Loucy (cell line): ENCODE results near the gene PATE4.

Source experiments
- H2AFZ ChIP-seq: fragments of 200-600 bp; sonication (generic); 2 replicates; pipeline ENCODE4 v1.6.0; 2016; ENCODE audit warnings: antibody characterized with exemption, mild to moderate bottlenecking, low read length, moderate library complexity
- H3F3A ChIP-seq: fragments of 200-600 bp; 2 replicates; pipeline ENCODE4 v1.6.0; 2016; ENCODE audit warnings: antibody characterized with exemption, low read depth, mild to moderate bottlenecking
- H3K27me3 ChIP-seq: fragments of 200-600 bp; sonication (generic); 2 replicates; pipeline ENCODE4 v1.6.1; 2014; ENCODE audit warnings: low read length, mild to moderate bottlenecking; ENCODE audit not compliant: insufficient read depth, poor library complexity, severe bottlenecking
- H3K36me3 ChIP-seq: fragments of 200-600 bp; sonication (generic); 2 replicates; pipeline ENCODE4 v1.6.1; 2016; ENCODE audit warnings: low read length; ENCODE audit not compliant: insufficient read depth
- H3K4me1 ChIP-seq: fragments of 200-600 bp; sonication (generic); 2 replicates; pipeline ENCODE4 v1.5.1; 2014; ENCODE audit warnings: low read length, mild to moderate bottlenecking; ENCODE audit not compliant: insufficient read depth, poor library complexity, severe bottlenecking
- H3K4me2 ChIP-seq: fragments of 200-600 bp; sonication (generic); 2 replicates; pipeline ENCODE4 v1.6.0; 2014; ENCODE audit warnings: antibody characterized with exemption, low read length, low read depth, mild to moderate bottlenecking; ENCODE audit not compliant: poor library complexity, severe bottlenecking
- H3K4me3 ChIP-seq: fragments of 200-600 bp; sonication (generic); 2 replicates; pipeline ENCODE4 v1.5.1; 2014; ENCODE audit warnings: low read length, mild to moderate bottlenecking, mixed read lengths; ENCODE audit not compliant: poor library complexity, severe bottlenecking
- H3K79me2 ChIP-seq: fragments of 200-600 bp; sonication (generic); 2 replicates; pipeline ENCODE4 v1.6.1; 2014; ENCODE audit warnings: low read length; ENCODE audit not compliant: insufficient read depth
- H3K9ac ChIP-seq: fragments of 200-600 bp; sonication (generic); 2 replicates; pipeline ENCODE4 v1.6.0; 2014; ENCODE audit warnings: mild to moderate bottlenecking, low read depth, low read length, moderate library complexity; ENCODE audit not compliant: poor library complexity, severe bottlenecking
- H3K9me2 ChIP-seq: fragments of 200-600 bp; sonication (generic); replicated peaks from 2 replicates; pipeline ENCODE4 v1.6.1; 2016; ENCODE audit warnings: low read depth, low read length, mixed read lengths
- H3K9me3 ChIP-seq: fragments of 200-600 bp; sonication (generic); 2 replicates; pipeline ENCODE4 v1.6.1; 2014; ENCODE audit warnings: mild to moderate bottlenecking, antibody characterized with exemption, low read length, low read depth; ENCODE audit not compliant: insufficient read depth
- H4K20me1 ChIP-seq: fragments of 200-600 bp; sonication (generic); 2 replicates; pipeline ENCODE4 v1.6.0; 2014; ENCODE audit warnings: antibody characterized with exemption, low read length, mild to moderate bottlenecking; ENCODE audit not compliant: insufficient read depth, poor library complexity, severe bottlenecking
- CTCF ChIP-seq: fragments of 200-600 bp; sonication (generic); conservative IDR thresholded peaks from 2 replicates; pipeline ENCODE4 v1.5.1; 2014; ENCODE audit warnings: mild to moderate bottlenecking, antibody characterized with exemption, low read length
- EZH2phosphoT487 ChIP-seq: fragments of 200-600 bp; IDR thresholded peaks from 2 replicates; pipeline ENCODE4 v1.6.1; 2018; ENCODE audit warnings: antibody characterized with exemption, mild to moderate bottlenecking, moderate library complexity, borderline replicate concordance

PATE4 gene

DNA sequence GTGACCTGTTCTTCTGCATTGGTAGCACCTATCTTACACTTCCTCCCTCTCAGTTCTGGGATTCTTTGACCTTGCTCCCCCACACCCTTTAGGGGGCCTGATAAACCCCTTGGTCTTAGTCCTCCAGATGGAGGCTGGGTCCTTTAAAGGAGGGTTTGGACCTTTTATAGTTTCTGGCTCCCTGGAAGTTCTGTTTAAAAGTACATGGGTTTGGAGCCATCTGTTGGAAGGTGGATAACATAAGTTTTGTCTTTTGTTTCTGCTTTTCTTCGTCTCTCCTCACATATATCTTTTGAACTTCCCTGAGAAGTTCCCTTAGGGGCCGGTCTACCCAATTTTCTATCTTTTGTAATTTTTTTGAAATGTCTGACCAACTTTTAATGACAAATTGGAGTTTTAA is 36.4 kb downstream of the PATE4 start:
- H3K79me2 ChIP-seq: no peaks in the 10 kb centered on the region
- H2AFZ ChIP-seq: no peak overlapping the region
- H3K36me3 ChIP-seq: no peaks in the 10 kb centered on the region
- H3K4me3 ChIP-seq: no peak overlapping the region
- no peak overlapping the region for H3K4me2 ChIP-seq
- no peaks in the 10 kb centered on the region for H4K20me1 ChIP-seq
- H3K27me3 ChIP-seq: no peaks in the 10 kb centered on the region
- no peaks in the 10 kb centered on the region for H3K4me1 ChIP-seq
- H3K9me2 ChIP-seq: no peaks in the 10 kb centered on the region
- no peaks in the 10 kb centered on the region for H3K9me3 ChIP-seq
- H3F3A ChIP-seq: no peaks in the 10 kb centered on the region
- H3K9ac ChIP-seq: no peak overlapping the region
- TF ChIP-seq CTCF (0 out of 2 replicates have a peak, but pooled peaks have one; percentile 20), EZH2phosphoT487 (no peak)

DNA sequence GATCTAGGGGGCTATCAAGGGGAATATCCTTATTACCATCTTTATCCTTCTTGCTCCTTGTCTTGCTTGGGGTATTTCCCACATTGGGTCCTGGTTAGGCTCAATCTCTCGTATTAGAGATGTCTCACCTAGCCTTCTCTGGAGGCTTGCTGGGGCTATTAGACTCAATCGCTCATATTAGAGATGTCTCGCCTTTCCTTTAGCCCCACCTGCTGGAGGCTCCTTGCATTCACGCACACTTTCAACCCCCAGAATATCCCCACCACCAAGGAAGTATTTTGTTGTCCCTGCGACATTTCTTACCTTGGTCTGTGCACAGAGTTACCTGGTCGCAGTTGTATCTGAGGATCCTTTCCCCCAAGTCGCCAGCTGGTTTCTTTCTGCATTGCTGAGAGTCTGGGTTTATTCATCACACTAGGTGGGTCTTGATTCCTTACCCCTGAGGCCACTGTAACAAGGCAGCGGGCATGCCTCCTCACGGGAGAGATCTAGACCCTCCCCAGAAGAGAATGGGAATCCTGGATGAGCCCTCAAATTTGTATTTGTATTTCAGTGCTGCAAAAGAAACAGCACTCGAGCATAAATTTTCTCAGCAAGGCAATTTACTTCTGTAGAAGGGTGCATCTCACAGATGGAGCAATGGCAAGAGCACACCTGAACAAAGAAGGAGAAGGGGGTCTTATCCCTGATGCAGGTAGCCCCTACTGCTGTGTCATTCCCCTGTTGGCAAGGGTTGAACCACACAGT is 38.4 kb downstream of the PATE4 start:
- Histone ChIP-seq H3K79me2 (no peaks in the 10 kb centered on the region), H3K9me3 (no peaks in the 10 kb centered on the region), H3K4me2 (no peak overlapping the region), H3K9me2 (no peaks in the 10 kb centered on the region), H3K4me1 (no peaks in the 10 kb centered on the region), H2AFZ (no peak overlapping the region), H4K20me1 (no peaks in the 10 kb centered on the region), H3K9ac (no peak overlapping the region), H3F3A (no peaks in the 10 kb centered on the region), H3K27me3 (no peaks in the 10 kb centered on the region), H3K36me3 (no peaks in the 10 kb centered on the region), H3K4me3 (no peak overlapping the region)
- no peak for TF ChIP-seq EZH2phosphoT487
- peak; percentile 82 for TF ChIP-seq CTCF

GRCh38 chr11:125872138-125872491 is 39.0 kb downstream of the PATE4 start:
- Histone ChIP-seq H3K9me3 (no peaks in the 10 kb centered on the region), H3K79me2 (no peaks in the 10 kb centered on the region), H3K4me3 (no peak overlapping the region), H3K27me3 (no peaks in the 10 kb centered on the region), H3K4me1 (no peaks in the 10 kb centered on the region), H2AFZ (no peak overlapping the region), H3K36me3 (no peaks in the 10 kb centered on the region), H4K20me1 (no peaks in the 10 kb centered on the region), H3K9ac (no peak overlapping the region), H3K9me2 (no peaks in the 10 kb centered on the region), H3F3A (no peaks in the 10 kb centered on the region), H3K4me2 (no peak overlapping the region)
- TF ChIP-seq CTCF (no peak), EZH2phosphoT487 (no peak)
